Keratinocyte (primary cell): ENCODE data around the gene STAMBPL1.

Source experiments
- EZH2 ChIP-seq: IDR thresholded peaks from one replicate; pipeline ENCODE4 v1.6.1; 2012; ENCODE audit warnings: inconsistent platforms, mild to moderate bottlenecking, low read length, moderate library complexity
- TF ChIP-seq, protein P1 (sequence below), 3 experiments: IDR thresholded peaks in 1 of 3; conservative IDR thresholded peaks in 1 of 3; optimal IDR thresholded peaks in 1 of 3; 2 replicates in 2 of 3; 3 replicates in 1 of 3; pipeline versions ENCODE3 to v1.5.1; 2011; ENCODE audit warnings: low read length in 3 of 3, mild to moderate bottlenecking in 3 of 3, moderate library complexity in 2 of 3, control low read depth in 1 of 3, inconsistent platforms in 1 of 3; ENCODE audit not compliant: insufficient read depth in 2 of 3; ENCODE audit errors: extremely low read depth in 1 of 3

- TF ChIP-seq, protein P1, sequence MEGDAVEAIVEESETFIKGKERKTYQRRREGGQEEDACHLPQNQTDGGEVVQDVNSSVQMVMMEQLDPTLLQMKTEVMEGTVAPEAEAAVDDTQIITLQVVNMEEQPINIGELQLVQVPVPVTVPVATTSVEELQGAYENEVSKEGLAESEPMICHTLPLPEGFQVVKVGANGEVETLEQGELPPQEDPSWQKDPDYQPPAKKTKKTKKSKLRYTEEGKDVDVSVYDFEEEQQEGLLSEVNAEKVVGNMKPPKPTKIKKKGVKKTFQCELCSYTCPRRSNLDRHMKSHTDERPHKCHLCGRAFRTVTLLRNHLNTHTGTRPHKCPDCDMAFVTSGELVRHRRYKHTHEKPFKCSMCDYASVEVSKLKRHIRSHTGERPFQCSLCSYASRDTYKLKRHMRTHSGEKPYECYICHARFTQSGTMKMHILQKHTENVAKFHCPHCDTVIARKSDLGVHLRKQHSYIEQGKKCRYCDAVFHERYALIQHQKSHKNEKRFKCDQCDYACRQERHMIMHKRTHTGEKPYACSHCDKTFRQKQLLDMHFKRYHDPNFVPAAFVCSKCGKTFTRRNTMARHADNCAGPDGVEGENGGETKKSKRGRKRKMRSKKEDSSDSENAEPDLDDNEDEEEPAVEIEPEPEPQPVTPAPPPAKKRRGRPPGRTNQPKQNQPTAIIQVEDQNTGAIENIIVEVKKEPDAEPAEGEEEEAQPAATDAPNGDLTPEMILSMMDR (optimal IDR thresholded peaks at IDR 0.05 in 1 of 3, IDR thresholded peaks at IDR 0.05 in 1 of 3, conservative IDR thresholded peaks at IDR 0.05 in 1 of 3; ENCODE audit: extremely low read depth in 1 of 3, insufficient read depth in 2 of 3, low read length in 3 of 3) = no peak
- no peak for TF ChIP-seq EZH2
These were observed 9.7 kb downstream of the STAMBPL1 start for GRCh38 chr10:88889559-88890337.
